ENCODE data around the gene RBM4B.

The RBM4B gene

GRCh38 chr11:66625752-66626149, 51.9 kb downstream of the RBM4B start:
- Histone ChIP-seq H3K27me3 (ENCODE audit: insufficient read depth, low read length, poor library complexity) (no peaks in the 10 kb centered on the region), H3K9ac (ENCODE audit: low read depth, low read length) (no peak overlapping the region), H3K9me3 (ENCODE audit: insufficient read depth, low read length, severe bottlenecking) (no peaks in the 10 kb centered on the region), H3K4me1 (ENCODE audit: insufficient read depth, low read length) (peaks cover 60% of the 10 kb centered on the region), H3K36me3 (ENCODE audit: insufficient read depth, low read length) (peaks cover 100% of the 10 kb centered on the region), H2AFZ (ENCODE audit: low read depth, low read length) (no peak overlapping the region), H3K4me3 (ENCODE audit: low read depth in 1 of 2, low read length in 2 of 2) (no peak overlapping the region), H3K27ac (ENCODE audit: low read length) (no peak overlapping the region), H3K4me2 (ENCODE audit: insufficient read depth, low read length) (no peak overlapping the region), H3K79me2 (ENCODE audit: insufficient read depth, low read length) (peaks cover 100% of the 10 kb centered on the region), H4K20me1 (ENCODE audit: insufficient read depth, low read length) (peaks cover 100% of the 10 kb centered on the region)
- ATAC-seq (ENCODE audit: insufficient read depth, low read depth) (no peak), DNase-seq (no peak)
- no peak for TF ChIP-seq EZH2 (IDR thresholded peaks at IDR 0.05; ENCODE audit: borderline replicate concordance, low read depth, low read length, severe bottlenecking)

GRCh38 chr11:66625041-66625751, 52.5 kb downstream of the RBM4B start:
- no peaks in the 10 kb centered on the region for H3K27me3 ChIP-seq (ENCODE audit: insufficient read depth, low read length, poor library complexity)
- ATAC-seq (ENCODE audit: insufficient read depth, low read depth), result no peak
- peaks cover 99% of the 10 kb centered on the region for H4K20me1 ChIP-seq (ENCODE audit: insufficient read depth, low read length)

GRCh38 chr11:66624450-66624849, 53.2 kb downstream of the RBM4B start:
- TF ChIP-seq EZH2 (IDR thresholded peaks at IDR 0.05; ENCODE audit: borderline replicate concordance, low read depth, low read length, severe bottlenecking) (no peak), CTCF (IDR thresholded peaks at IDR 0.05; ENCODE audit: borderline replicate concordance, extremely low read depth, low read length, poor library complexity, severe bottlenecking) (no peak)
- Histone ChIP-seq H3K36me3 (ENCODE audit: insufficient read depth, low read length) (peaks cover 97% of the 10 kb centered on the region), H3K4me1 (ENCODE audit: insufficient read depth, low read length) (peaks cover 71% of the 10 kb centered on the region), H3K9me3 (ENCODE audit: insufficient read depth, low read length, severe bottlenecking) (no peaks in the 10 kb centered on the region), H2AFZ (ENCODE audit: low read depth, low read length) (no peak overlapping the region), H3K79me2 (ENCODE audit: insufficient read depth, low read length) (peaks cover 99% of the 10 kb centered on the region), H3K4me2 (ENCODE audit: insufficient read depth, low read length) (peak overlapping the region; percentile 55; the same call in 1 of the 2 replicates), H4K20me1 (ENCODE audit: insufficient read depth, low read length) (peaks cover 97% of the 10 kb centered on the region), H3K27ac (ENCODE audit: low read length) (no peak overlapping the region), H3K4me3 (ENCODE audit: low read depth in 1 of 2, low read length in 2 of 2) (no peak overlapping the region), H3K9ac (ENCODE audit: low read depth, low read length) (no peak overlapping the region), H3K27me3 (ENCODE audit: insufficient read depth, low read length, poor library complexity) (no peaks in the 10 kb centered on the region)
- DNase-seq (no peak), ATAC-seq (ENCODE audit: insufficient read depth, low read depth) (no peak)

More at GRCh38 chr11:66625041-66625751, 52.5 kb downstream of the RBM4B start:
- Histone ChIP-seq H3K79me2 (ENCODE audit: insufficient read depth, low read length) (peaks cover 100% of the 10 kb centered on the region), H3K9me3 (ENCODE audit: insufficient read depth, low read length, severe bottlenecking) (no peaks in the 10 kb centered on the region), H3K36me3 (ENCODE audit: insufficient read depth, low read length) (peaks cover 99% of the 10 kb centered on the region), H3K27ac (ENCODE audit: low read length) (no peak overlapping the region), H3K4me3 (ENCODE audit: low read depth in 1 of 2, low read length in 2 of 2) (no peak overlapping the region), H2AFZ (ENCODE audit: low read depth, low read length) (no peak overlapping the region), H3K9ac (ENCODE audit: low read depth, low read length) (no peak overlapping the region), H3K4me1 (ENCODE audit: insufficient read depth, low read length) (peaks cover 65% of the 10 kb centered on the region), H3K4me2 (ENCODE audit: insufficient read depth, low read length) (no peak overlapping the region)
- DNase-seq, result no peak
- TF ChIP-seq CTCF (IDR thresholded peaks at IDR 0.05; ENCODE audit: borderline replicate concordance, extremely low read depth, low read length, poor library complexity, severe bottlenecking) (no peak), EZH2 (IDR thresholded peaks at IDR 0.05; ENCODE audit: borderline replicate concordance, low read depth, low read length, severe bottlenecking) (no peak)

GRCh38 chr11:66619080-66619554, 58.6 kb downstream of the RBM4B start:
- ATAC-seq (ENCODE audit: insufficient read depth, low read depth), result peak; percentile 36
- H3K27ac ChIP-seq (ENCODE audit: low read length), result peak overlapping the region; percentile 90
- H4K20me1 ChIP-seq (ENCODE audit: insufficient read depth, low read length), result peaks cover 72% of the 10 kb centered on the region
- no peaks in the 10 kb centered on the region for H3K9me3 ChIP-seq (ENCODE audit: insufficient read depth, low read length, severe bottlenecking)
- H3K27me3 ChIP-seq (ENCODE audit: insufficient read depth, low read length, poor library complexity), result no peaks in the 10 kb centered on the region
- H3K36me3 ChIP-seq (ENCODE audit: insufficient read depth, low read length), result peaks cover 71% of the 10 kb centered on the region
- peak overlapping the region; percentile 91 for H3K4me2 ChIP-seq (ENCODE audit: insufficient read depth, low read length)
- peak overlapping the region; percentile 63 to 87; a peak in 3 of 4 replicates for H3K4me3 ChIP-seq (ENCODE audit: low read depth in 1 of 2, low read length in 2 of 2)
- no peak overlapping the region for H2AFZ ChIP-seq (ENCODE audit: low read depth, low read length)
- H3K4me1 ChIP-seq (ENCODE audit: insufficient read depth, low read length), result peaks cover 74% of the 10 kb centered on the region
- TF ChIP-seq CTCF (IDR thresholded peaks at IDR 0.05; ENCODE audit: borderline replicate concordance, extremely low read depth, low read length, poor library complexity, severe bottlenecking) (no peak), EZH2 (IDR thresholded peaks at IDR 0.05; ENCODE audit: borderline replicate concordance, low read depth, low read length, severe bottlenecking) (no peak)
- peak; percentile 40 for DNase-seq
- H3K79me2 ChIP-seq (ENCODE audit: insufficient read depth, low read length), result peaks cover 92% of the 10 kb centered on the region
- peak overlapping the region; percentile 98 for H3K9ac ChIP-seq (ENCODE audit: low read depth, low read length)
